GM15510 (cell line): Measurements from ENCODE around the gene CIAO3.

Source experiments
- POLR2A ChIP-seq: IDR thresholded peaks from 3 replicates; pipeline ENCODE4 v1.6.1; 2011; ENCODE audit warnings: borderline replicate concordance; ENCODE audit not compliant: insufficient read length; ENCODE audit errors: extremely low read depth

The CIAO3 gene

DNA sequence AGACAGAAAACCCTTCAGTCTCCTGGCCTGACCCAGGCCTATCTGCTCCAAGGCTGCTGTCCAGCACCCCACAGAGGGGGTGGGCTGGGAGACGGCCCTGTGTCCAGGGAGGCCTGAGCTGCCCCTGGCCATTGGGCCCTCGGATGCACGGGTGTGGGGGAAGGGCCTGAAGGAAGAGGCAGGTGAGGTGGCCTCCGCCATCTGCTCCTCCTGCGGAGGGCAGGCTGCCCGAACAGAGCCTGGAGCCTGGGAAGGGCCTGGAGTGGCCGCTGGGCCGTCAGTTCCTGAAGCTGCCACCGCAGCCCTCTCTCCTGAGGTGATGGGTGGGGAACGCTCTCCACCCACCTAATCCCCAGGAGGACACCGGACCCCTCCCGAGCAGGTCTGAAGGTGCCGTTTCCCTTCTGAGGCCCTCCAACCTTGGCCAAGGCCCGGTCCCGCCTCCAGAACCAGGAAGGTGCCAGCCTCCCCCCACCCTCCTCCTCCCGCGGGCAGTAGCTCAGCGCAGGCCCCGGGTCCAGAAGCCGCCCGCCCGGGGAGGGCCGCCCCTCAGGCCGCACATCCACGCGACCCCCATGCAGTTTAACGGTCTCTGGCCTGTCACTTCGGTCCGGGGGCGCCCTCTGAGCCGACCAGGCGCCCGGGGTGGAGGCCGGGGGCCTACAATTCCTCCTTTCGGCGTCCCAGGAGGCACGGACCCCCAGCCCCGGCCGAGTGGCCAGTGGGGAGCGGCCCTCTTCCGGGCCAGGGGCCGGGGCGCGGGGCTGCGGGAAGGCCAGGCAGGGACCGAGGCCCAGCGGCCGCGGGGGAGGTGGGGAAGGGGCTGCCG, 36.0 kb downstream of the CIAO3 start:
- no peak for TF ChIP-seq POLR2A

DNA sequence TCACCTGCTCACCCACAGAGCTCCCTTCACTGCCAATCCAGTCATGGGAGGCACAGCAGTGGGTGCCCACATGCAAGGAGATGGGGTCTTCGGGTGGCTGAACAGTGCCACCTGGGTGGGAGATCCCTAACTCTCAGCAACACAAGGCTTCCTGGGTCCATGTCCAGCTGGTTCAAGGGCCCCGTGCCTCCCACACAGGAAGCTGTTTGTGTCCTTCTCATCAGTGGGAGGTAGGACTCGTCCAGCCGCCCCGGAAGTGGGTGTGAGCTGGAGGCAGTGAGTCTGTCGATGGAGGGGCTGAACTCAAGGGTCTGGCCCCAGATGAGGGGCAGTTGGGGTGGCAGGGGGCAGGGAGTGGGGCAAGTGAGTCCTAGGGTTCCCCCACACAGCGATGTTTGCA, 36.8 kb downstream of the CIAO3 start:
- no peak for TF ChIP-seq POLR2A

GRCh38 chr16:703406-703805, 37.4 kb downstream of the CIAO3 start:
- TF ChIP-seq POLR2A = no peak

- no peak for TF ChIP-seq POLR2A
Observed at GRCh38 chr16:702341-702740, 38.5 kb downstream of the CIAO3 start.

DNA sequence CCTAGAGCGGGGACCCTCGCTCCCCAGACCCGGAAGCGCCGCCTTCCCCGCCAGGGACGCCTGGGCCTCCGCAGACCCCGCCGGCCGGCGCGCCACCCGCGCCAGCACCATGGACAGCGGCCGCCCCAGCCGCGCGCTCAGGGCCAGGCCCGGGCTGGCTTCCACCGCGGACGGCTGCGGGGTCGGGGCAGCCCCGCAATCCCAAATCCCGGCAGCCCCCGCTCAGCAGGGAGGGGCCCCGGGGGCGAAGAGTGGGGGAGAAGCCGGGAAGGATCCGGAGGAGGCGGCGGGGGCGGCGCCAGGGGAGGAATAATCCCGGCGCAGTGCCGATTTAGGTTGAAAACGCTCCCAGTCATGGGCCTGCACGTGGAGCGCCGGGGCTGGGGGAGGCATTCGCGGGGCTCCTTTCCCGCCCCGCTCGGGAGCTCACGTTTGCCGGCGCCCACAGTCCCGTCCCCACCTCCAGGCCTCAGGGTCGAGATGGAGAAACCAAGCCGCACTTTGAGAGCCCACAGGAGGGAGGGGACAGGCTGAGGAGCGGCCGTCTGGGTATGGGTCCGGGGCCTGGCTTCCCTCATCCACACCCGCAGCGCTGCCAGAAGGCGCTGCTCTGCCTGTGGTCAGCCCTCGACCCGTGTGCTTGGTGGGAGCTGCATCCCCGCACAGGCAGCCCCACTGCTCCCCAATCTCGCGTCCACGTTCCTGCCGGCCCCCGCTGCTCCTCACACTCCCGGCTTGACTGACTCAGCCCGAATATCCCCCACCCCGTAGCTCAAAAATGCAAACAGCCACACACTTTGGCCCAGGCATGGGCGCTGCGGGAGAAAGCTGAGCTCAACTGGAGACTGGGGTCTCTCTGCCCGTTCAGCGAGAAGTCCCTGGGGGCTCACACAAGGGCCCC, 39.9 kb downstream of the CIAO3 start:
- TF ChIP-seq POLR2A = no peak

DNA sequence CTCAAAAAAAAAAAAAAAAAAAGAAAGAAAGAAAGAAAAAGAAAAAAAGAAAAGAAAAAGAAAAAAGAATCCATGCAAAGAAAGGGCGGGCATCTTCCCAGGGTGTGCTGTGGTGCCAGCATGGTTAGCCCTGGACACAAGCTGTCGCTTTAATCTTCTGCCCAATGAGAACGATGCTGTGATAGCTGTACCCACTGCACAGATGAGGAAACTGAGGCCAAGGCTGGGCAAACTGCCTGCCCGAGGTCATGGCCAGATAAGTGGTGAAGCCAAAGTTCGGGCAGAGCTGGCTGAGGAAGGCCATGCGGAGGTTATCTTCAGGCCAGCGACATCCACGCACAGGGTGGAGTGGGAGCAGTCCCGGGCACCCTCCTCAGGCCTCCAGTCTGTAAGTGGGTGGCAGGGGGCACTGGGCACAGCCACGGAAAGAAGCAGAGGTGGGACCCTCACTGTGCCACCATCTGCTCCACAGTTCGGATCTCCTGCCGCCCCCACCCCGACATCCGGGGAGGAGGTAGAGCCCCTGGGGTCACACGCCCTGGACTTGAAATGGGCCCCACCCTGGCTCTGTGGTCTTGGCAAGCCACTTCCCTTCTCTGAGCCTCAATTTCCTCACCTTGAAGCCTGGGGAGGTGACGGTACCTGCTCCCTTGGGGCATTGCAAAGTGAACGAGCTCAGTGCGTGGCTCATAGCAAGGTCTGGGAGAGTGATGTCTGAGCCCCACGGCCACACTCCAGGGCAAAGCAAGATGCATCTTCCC, 41.7 kb downstream of the CIAO3 start:
- TF ChIP-seq POLR2A = no peak

GRCh38 chr16:695355-696089, 45.3 kb downstream of the CIAO3 start:
- TF ChIP-seq POLR2A = peak; percentile 49

DNA sequence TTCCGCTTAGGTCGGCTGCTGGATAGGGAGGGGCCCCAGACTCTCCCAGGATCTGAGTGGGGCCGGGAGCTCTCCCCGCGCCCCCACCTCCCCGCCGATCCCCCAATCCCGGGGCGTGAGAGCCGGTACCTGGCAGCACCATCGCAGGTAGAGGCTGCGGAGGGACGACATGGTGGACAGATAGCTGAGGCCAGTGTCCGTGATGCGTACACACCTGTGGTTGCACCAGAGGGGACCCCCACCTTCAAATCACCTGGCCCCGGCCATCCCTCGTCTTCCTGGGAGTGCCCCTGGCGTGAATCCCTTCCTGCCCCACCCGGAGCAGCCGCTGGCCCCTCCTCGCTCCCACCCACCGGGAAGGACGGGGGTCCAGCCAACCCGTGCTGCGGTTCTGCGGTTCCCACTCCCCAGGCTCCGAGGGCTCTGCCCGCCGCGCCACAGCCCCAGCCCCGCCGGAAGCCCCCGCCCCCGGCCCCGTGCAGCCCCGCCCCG, 45.9 kb downstream of the CIAO3 start:
- no peak for TF ChIP-seq POLR2A

DNA sequence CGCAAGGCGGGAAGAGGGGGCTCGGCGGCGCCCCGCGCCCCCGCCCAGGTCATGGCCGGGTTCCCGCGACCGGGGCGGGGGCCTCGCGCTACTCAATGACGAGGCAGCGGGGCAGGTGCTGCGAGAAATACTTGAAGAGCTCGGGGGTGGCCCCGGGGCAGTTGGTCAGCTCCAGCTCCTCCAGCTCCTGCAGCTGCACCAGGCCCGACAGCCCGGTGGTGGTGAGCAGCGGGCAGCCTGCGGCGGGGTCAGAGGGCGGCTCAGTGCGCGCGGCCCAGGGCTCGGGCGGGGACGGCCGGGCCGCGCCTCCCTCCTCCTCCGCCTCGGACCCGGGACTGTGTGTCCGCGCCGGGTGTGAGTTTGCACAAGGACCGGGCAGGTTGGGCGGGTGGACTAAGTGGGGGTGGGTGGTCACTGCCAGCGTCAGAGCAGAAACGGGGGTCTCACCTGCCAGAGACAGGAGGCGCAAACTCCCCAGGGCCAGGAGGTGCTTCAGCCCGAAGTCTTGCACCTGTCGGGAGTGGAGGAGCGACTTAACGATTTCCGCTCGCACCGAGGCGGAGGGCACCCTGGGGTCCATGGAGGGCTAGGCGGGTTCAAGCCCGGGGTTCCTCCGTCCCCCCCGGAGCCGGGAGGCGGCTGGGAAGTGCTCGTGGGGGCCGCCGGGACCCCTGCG, 46.5 kb downstream of the CIAO3 start:
- no peak for TF ChIP-seq POLR2A

GRCh38 chr16:693766-694165, 47.0 kb downstream of the CIAO3 start:
- no peak for TF ChIP-seq POLR2A

GRCh38 chr16:693364-693763, 47.4 kb downstream of the CIAO3 start:
- TF ChIP-seq POLR2A = no peak

GRCh38 chr16:692356-693108, 48.3 kb downstream of the CIAO3 start:
- no peak for TF ChIP-seq POLR2A

GRCh38 chr16:689175-689897, 51.5 kb downstream of the CIAO3 start:
- TF ChIP-seq POLR2A = no peak

GRCh38 chr16:687499-687898, 53.3 kb downstream of the CIAO3 start:
- no peak for TF ChIP-seq POLR2A
